ENCODE results near the gene TACC2.
"Not testable (repeated sequence)": the region's sequence is repeated elsewhere in the genome, so short reads cannot be mapped to it uniquely, and the experiment has no call there.

TACC2 gene

DNA sequence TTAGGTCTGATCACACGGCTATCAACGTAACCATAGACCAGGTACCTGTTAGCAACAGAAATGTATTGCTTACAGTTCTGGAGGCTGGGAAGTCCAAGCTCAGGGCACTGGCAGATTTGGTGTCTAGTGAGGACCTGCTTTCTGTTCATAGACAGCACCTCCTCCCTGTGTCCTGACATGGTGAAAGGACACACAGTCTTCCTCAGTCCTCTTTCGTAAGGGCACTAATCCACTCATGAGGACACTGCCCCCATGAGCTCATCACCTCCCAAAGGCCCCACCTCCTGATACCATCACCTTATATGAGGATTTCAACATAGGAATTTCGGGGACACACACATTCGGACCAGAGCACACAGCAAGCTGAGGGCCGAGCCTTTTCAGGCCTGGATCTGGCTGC lies 210.7 kb downstream of the TACC2 start:
- no peak for DNase-seq

- no peak for DNase-seq
Measured at GRCh38 chr10:122201401-122201800, 212.4 kb downstream of the TACC2 start.

DNA sequence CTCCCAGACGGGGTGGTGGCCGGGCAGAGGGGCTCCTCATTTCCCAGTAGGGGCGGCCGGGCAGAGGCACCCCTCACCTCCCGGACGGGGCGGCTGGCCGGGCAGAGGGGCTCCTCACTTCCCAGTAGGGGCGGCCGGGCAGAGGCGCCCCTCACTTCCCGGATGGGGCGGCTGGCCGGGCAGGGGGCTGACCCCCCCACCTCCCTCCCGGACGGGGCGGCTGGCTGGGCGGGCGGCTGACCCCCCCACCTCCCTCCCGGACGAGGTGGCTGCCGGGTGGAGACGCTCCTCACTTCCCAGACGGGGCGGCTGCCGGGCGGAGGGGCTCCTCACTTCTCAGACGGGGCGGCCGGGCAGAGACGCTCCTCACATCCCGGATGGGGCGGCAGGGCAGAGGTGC lies 214.2 kb downstream of the TACC2 start:
- DNase-seq: not testable (repeated sequence)

DNA sequence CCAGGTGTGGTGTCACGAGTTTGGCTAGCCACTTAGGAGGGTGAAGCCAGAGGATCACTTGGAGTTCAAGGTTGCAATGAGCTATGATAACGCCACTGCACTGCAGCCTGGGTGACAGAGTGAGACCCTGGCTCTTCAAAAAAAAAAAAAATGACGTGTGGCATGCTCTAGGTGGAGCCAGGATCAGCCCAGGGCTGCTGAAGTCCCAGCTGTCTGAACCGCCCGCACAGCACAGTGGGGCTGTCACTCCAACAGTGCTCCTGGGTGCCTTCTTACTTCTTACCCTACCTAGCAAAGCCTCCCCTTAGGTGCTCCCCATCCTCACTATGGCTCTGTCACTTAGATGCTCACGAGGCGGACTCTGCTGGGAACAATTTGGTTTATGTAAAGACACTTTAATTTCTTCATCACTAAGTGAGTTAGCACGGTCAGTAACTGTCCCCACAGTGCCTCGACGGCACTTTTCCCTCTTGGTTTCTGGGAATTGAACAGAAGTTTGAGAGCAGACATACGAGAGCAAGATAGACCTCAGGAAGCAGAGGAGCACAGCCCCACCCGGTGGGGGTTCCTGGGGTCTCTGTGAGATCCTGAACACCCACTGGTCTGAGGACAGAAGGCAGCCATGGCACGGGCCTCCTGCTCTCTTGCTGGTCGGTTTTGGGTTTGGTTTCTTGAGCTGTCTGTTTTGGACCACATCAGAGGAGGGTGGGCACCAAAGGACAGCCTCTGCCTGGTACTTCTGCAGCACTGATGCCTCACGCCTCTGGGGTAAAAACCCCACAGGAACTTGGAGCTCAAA lies 215.9 kb downstream of the TACC2 start:
- DNase-seq: no peak

DNA sequence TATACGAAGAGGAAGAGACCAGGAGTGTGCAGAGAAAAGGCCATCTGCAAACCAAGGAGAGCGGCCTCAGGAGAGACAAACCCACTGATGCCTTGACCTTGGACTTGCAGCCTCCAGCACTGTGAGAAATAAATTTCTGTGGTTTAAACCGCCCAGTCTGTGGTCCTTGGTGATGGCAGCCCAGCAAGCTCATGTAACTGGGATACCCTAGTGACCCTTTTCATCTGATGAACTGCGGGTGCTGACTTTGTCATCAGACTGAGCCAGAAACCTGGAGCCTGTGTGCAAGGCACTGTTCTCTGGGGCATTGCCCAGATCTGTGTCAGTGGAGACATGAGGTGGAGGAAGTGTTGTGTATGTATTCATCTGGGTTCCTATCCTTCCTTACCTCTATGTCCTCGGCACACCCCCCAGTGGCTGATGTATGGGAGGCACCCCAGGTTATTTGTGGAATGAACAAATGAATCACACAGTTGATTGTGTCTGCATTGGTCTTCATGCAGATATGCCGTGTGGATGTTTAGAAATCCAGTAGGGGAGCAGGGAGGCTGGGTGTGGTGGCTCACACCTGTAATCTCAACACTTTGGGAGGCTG lies 217.6 kb downstream of the TACC2 start:
- DNase-seq: no peak

DNA sequence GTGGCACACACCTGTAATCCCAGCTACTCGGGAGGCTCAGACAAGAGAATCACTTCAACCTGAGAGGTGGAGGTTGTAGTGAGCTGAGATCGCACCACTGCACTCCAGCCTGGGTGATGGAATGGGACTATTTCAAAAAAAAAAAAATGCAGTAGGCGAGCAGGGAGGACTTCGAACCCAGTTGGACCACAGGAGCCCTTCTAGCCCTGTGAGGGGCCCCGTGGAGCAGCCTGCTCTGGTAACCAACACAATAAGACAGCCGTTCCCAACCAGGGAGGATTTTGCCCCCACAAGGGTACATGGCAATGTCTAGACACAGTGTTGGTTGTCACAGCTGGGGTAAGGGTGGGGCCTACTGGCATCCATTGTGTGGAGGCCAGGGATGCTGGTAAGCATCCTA lies 218.2 kb downstream of the TACC2 start:
- DNase-seq: no peak

- no peak for DNase-seq
Measured at GRCh38 chr10:122207596-122207995, 218.6 kb downstream of the TACC2 start.

DNA sequence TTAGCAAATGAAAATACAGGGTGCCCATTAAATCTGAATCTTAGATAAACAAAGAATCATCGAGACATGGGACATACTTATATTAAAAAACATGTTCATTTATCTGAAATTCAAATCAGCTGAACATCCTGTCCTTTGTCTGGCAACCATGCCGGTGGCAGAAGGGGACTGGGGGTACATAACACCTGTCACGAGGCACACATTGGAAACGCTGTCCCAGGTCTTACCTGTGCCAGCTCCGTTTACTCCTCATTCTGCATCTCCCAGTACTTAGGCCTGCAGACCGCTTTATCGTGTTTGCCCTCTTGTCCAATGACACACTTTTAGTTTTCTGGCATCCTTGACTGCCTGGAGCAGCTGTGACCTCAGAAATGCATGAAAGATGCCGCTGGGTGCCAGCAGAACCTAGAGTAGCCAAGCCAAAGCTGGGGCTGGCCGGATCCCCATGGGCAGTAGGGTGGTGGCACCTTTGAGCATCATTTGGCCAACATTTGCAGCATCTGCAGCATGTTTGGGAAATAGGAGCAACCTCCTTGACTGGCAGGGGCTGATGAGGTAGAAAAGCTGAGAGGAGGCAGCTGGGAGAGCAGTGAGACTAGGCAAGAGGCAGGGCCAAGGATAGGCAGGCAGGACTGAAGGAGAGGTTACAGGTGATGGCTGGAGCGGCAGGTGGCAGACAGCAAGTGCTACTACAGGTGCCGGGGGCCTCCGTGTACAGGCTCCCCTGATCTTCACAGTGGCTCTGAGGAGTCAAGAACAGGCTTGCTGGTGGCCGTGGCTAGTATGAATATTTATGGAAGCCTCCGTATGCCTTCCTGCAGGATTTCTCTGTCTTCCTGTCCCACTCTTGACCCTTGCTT lies 219.8 kb downstream of the TACC2 start:
- no peak for DNase-seq

- DNase-seq: no peak
Measured at GRCh38 chr10:122210481-122211265, 221.7 kb downstream of the TACC2 start.

GRCh38 chr10:122213364-122213763 lies 224.4 kb downstream of the TACC2 start:
- no peak for DNase-seq

GRCh38 chr10:122213766-122214165 lies 224.8 kb downstream of the TACC2 start:
- DNase-seq: no peak

DNA sequence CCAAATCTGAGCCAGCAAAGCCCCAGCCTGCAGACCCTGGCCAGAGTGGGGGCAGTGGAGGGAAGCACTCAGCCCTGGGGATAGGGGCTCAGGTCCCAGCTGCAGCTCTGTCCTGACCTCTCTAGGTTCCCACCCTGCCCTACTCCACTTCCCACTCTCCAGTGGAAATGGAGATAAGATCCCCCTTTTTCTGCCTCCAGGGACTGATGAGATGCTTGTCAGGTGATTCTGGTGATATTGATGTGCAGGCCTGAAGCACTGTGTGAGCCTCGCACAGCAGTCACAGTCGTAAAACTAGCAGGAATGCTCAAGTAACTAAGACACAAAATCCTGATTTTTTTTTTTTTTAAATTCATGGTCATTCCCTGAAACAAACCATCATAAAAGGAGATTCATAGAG lies 227.1 kb downstream of the TACC2 start:
- no peak for DNase-seq

- DNase-seq: no peak
Measured at GRCh38 chr10:122219340-122219739, 230.4 kb downstream of the TACC2 start.

DNA sequence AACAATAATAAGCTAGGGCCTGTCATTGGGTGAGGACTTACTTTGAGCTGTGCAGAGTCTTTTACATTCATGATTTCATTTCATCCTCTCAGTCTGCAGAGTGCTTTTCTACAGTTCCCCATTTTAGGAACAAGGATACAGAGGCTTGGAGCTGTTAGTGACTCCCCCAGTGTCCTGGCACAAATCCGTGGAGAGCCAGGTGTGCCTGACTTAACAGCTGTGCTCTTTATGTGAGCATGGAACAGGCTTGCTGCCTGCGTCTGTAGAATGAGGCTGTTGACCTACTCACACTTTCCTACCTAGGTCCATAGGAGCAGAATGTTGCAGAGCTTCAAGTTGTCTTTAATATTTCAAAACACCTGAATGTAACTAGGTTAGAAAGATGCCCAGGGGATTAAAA lies 231.8 kb downstream of the TACC2 start:
- DNase-seq: no peak

GRCh38 chr10:122221958-122222357 lies 233.0 kb downstream of the TACC2 start:
- DNase-seq: no peak

- DNase-seq: no peak
Measured at GRCh38 chr10:122222638-122223037, 233.7 kb downstream of the TACC2 start.

- DNase-seq: no peak
Measured at GRCh38 chr10:122224159-122224558, 235.2 kb downstream of the TACC2 start.

GRCh38 chr10:122225330-122225729 lies 236.4 kb downstream of the TACC2 start:
- DNase-seq: no peak

DNA sequence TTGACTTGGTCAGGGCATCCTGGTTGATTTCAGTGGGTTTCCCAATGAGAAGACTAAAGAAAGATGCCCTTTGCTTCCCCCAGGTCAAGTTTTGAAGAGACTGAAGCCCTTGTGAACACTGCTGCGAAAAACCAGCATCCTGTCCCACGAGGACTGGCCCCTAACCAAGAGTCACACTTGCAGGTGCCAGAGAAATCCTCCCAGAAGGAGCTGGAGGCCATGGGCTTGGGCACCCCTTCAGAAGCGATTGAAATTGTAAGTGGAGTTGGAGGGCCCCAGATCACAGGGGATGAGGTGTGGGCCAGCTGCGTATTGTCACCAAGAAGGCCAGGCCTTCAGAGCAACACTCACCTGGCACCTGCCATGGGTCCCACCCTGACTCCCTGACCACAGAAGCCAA lies 238.8 kb downstream of the TACC2 start:
- no peak for DNase-seq

GRCh38 chr10:122229666-122230065 lies 240.7 kb downstream of the TACC2 start:
- no peak for DNase-seq

DNA sequence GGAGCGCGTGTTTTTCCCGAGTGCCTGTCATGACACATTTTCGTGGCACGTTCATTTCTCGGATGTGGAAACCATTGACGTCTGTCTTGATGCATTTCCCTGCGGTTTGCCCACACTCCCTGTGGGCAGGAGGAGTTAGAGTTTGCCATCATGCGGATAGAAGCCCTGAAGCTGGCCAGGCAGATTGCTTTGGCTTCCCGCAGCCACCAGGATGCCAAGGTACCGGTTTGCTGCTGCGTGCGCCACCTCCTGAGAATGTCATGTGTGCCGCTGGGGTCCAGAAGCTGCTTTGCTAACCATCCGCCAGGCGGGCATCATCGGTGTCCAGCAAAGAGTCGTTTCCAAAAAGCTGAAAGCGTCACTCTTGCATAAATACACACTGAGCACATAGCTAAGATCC lies 241.3 kb downstream of the TACC2 start:
- no peak for DNase-seq

DNA sequence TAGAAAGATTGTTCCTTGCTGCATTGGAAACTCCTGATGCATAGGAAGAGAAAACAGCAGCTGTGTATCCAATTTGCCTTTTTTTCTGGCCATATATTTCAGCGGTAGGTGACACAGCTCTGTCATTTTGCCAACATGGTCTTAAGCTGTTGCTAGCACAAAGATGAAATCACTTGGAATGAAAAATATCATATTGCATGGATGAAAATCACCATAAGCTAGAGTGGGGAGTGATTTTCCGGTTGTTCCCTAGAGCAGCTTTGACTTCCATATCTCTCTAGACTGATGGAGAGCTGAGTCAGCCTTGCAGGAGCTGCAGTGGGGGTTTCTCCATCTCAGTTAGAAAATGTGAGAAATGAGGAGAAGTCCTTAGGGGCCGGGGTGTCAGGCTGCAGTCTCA lies 243.8 kb downstream of the TACC2 start:
- DNase-seq: no peak

DNA sequence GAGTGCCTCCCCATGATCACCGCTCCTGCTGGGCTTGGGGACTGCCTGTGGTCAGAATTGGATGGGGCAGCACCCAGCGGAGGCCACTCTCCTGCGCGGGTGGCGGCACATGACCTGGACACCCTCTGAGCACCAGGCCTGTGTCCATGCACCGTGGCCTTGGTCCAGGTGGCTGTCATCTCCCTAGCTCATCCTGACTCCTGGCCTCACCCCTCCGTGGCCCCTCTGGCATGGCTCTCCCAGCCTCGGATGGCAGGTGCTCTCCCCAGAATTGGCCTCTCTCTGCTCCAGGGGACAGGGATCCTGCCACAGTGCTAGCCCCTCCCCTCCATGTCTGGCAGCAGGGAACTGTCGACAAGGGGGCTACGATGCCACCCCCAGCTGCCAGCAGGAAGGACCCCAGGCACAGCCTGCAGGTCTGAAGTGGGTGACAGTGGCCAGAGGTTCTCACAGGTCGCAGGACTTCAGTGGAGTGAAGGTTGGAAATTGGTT lies 244.9 kb downstream of the TACC2 start:
- DNase-seq: no peak

All from activated CD8-positive, alpha-beta memory T cell treated with anti-CD3 and anti-CD28 coated beads, Interleukin-2, amount 50 U/mL, for 4 hours (primary cell).